ENCODE data around the gene BTF3. TPM values are rescaled to one million over a fixed set of nuclear protein-coding genes. Genes with fewer than 3 reads are reported as not detected.
A peak's percentile ranks its signal among the peaks of the same experiment; 100 is the strongest.

The BTF3 gene
- 388 TPM for total RNA-seq
- long read RNA-seq, transcript BTF3-201 (6 exons, 897 nt) = major isoform, 219 of 249 reads
- long read RNA-seq, transcript BTF3-202 (6 exons, 1,237 nt) = minor isoform, 23 of 249 reads
- long read RNA-seq, partial matches to known transcripts = 5 of 249 reads
- long read RNA-seq, other reads (novel, unspliced or antisense) = 1 of 249 reads

GRCh38 chr5:73498057-73498992 lies at the start of gene BTF3:
BTF3 (plus strand) TSS chr5:73498442; CDS start chr5:73498668, 226 bp downstream.
- Histone ChIP-seq H3K27ac (peak within 1 kb of the TSS; percentile 98), H3K4me1 (peaks cover 25% of the 10 kb centered on the region), H3K36me3 (peaks cover 21% of the 10 kb centered on the region), H3K4me3 (peak within 1 kb of the TSS; percentile 82), H3K27me3 (ENCODE audit: low read depth) (no peaks in the 10 kb centered on the region), H3K9me3 (no peaks in the 10 kb centered on the region)
- DNase-seq (peak; percentile 97), ATAC-seq (peak; percentile 98 to 99)
- no peak for TF ChIP-seq CTCF (IDR thresholded peaks at IDR 0.05)
- intact Hi-C loops (cut with DNase I) = no loop called here

GRCh38 chr5:73448463-73449136 lies 49.6 kb upstream of the BTF3 start, which contains the start of gene FOXD1:
FOXD1 (minus strand) TSS chr5:73448777; CDS start chr5:73448362, 415 bp downstream.
- Histone ChIP-seq H3K36me3 (no peaks in the 10 kb centered on the region), H3K27me3 (ENCODE audit: low read depth) (peaks cover 86% of the 10 kb centered on the region), H3K4me1 (peaks cover 26% of the 10 kb centered on the region), H3K27ac (no peak within 1 kb of the TSS), H3K9me3 (no peaks in the 10 kb centered on the region), H3K4me3 (peak within 1 kb of the TSS; percentile 52)
- intact Hi-C loops (cut with DNase I) = no loop called here
- no peak for TF ChIP-seq CTCF (IDR thresholded peaks at IDR 0.05)
- DNase-seq (peak; percentile 53), ATAC-seq (peak; percentile 64)

- H3K4me3 ChIP-seq = no peak overlapping the region
- H3K27me3 ChIP-seq (ENCODE audit: low read depth) = peaks cover 86% of the 10 kb centered on the region
- H3K9me3 ChIP-seq = no peaks in the 10 kb centered on the region
- no peak overlapping the region for H3K27ac ChIP-seq
- no peak for DNase-seq
- no peak for ATAC-seq
- no peaks in the 10 kb centered on the region for H3K36me3 ChIP-seq
- TF ChIP-seq CTCF (IDR thresholded peaks at IDR 0.05) = no peak
- H3K4me1 ChIP-seq = peaks cover 26% of the 10 kb centered on the region
- intact Hi-C loops (cut with DNase I) = no loop called here
Measured at GRCh38 chr5:73450137-73450536, 48.1 kb upstream of the BTF3 start.

GRCh38 chr5:73450672-73451223 lies 47.5 kb upstream of the BTF3 start:
- H3K27me3 ChIP-seq (ENCODE audit: low read depth) = peaks cover 84% of the 10 kb centered on the region
- intact Hi-C loops (cut with DNase I) = no loop called here
- no peak overlapping the region for H3K4me3 ChIP-seq
- no peak for TF ChIP-seq CTCF (IDR thresholded peaks at IDR 0.05)
- H3K27ac ChIP-seq = no peak overlapping the region
- DNase-seq (no peak), ATAC-seq (peak in 1 of 2 donors; percentile 14)
- peaks cover 26% of the 10 kb centered on the region for H3K4me1 ChIP-seq
- H3K9me3 ChIP-seq = no peaks in the 10 kb centered on the region
- H3K36me3 ChIP-seq = no peaks in the 10 kb centered on the region
